Lower lobe of right lung (tissue), 2 donors: ENCODE data around the gene PER2. TPM values are rescaled to one million over a fixed set of nuclear protein-coding genes. Genes with fewer than 3 reads are reported as not detected.
"Not testable (repeated sequence)": the region's sequence is repeated elsewhere in the genome, so short reads cannot be mapped to it uniquely, and the experiment has no call there.

Experiments used
- ATAC-seq, 2 donors: fragments of 200-7000 bp; cut with Tn5 transposase; one replicate each; pipeline ENCODE4 v1.9.1; 2020 to 2022; ENCODE audit warnings: mild to moderate bottlenecking in 2 of 2, moderate library complexity in 2 of 2
- DNase-seq: peaks from one replicate; pipeline ENCODE4 v3.0.0-alpha.2; 2020
- H3K27ac ChIP-seq: fragments of 200-600 bp; one replicate; pipeline ENCODE4 v1.8.0; 2022
- H3K27me3 ChIP-seq: fragments of 200-600 bp; one replicate; pipeline ENCODE4 v1.8.0; 2022; ENCODE audit warnings: low read depth
- H3K36me3 ChIP-seq: fragments of 200-600 bp; one replicate; pipeline ENCODE4 v1.8.0; 2022; ENCODE audit warnings: mild to moderate bottlenecking
- H3K4me1 ChIP-seq: fragments of 200-600 bp; one replicate; pipeline ENCODE4 v1.8.0; 2022
- H3K4me3 ChIP-seq: fragments of 200-600 bp; one replicate; pipeline ENCODE4 v1.8.0; 2022; ENCODE audit warnings: mild to moderate bottlenecking
- H3K9me3 ChIP-seq: fragments of 200-600 bp; one replicate; pipeline ENCODE4 v1.8.0; 2022
- CTCF ChIP-seq: fragments of 200-600 bp; IDR thresholded peaks from one replicate; pipeline ENCODE4 v1.8.0; 2022; ENCODE audit warnings: antibody characterized with exemption, mild to moderate bottlenecking
- intact Hi-C: fragments of 100-400 bp; cut with DNase I; formaldehyde crosslinking; loops from one replicate; pipeline ENCODE4 v1.11.0; 2022
- total RNA-seq: library from RNA; stranded (reverse); fragmentation: NEBNext Ultra II Directional; extraction: Animal tissue kit (Norgen Biotek cat#: 25700); gene quantifications from one replicate; pipeline ENCODE4 v1.2.1, GENCODE V29; 2021
- donor health status: DM: no; HTN: yes; CAD: no; lungs with severe emphysema.

PER2 gene
- total RNA-seq, 1 donor from 2014 or later = 24.9 TPM

GRCh38 chr2:238325694-238326093 is 37.3 kb upstream of the PER2 start:
- no peak for TF ChIP-seq CTCF
- Histone ChIP-seq H3K27ac (no peak overlapping the region), H3K27me3 (no peaks in the 10 kb centered on the region), H3K9me3 (no peaks in the 10 kb centered on the region), H3K4me3 (no peak overlapping the region), H3K4me1 (peaks cover 12% of the 10 kb centered on the region), H3K36me3 (peaks cover 39% of the 10 kb centered on the region)
- DNase-seq (no peak), ATAC-seq (no peak)
- intact Hi-C loops = no loop called here

- H3K27ac ChIP-seq, intact Hi-C loops, H3K4me3 ChIP-seq, DNase-seq, ATAC-seq, H3K9me3 ChIP-seq, H3K27me3 ChIP-seq: not testable (repeated sequence)
- Histone ChIP-seq H3K36me3 (peaks cover 24% of the 10 kb centered on the region), H3K4me1 (peaks cover 20% of the 10 kb centered on the region)
Observed at GRCh38 chr2:238324248-238324647, 35.8 kb upstream of the PER2 start.

GRCh38 chr2:238322001-238322411 is 33.6 kb upstream of the PER2 start:
- H3K27me3 ChIP-seq = no peaks in the 10 kb centered on the region
- ATAC-seq (no peak), DNase-seq (no peak)
- no peaks in the 10 kb centered on the region for H3K9me3 ChIP-seq
- H3K4me3 ChIP-seq = no peak overlapping the region
- intact Hi-C loops = no loop called here
- H3K36me3 ChIP-seq = peaks cover 8% of the 10 kb centered on the region
- peaks cover 20% of the 10 kb centered on the region for H3K4me1 ChIP-seq
- H3K27ac ChIP-seq = no peak overlapping the region
- TF ChIP-seq CTCF = no peak

- Histone ChIP-seq H3K9me3 (no peaks in the 10 kb centered on the region), H3K36me3 (peaks cover 8% of the 10 kb centered on the region), H3K4me3 (peak overlapping the region; percentile 78), H3K27ac (no peak overlapping the region), H3K4me1 (peaks cover 20% of the 10 kb centered on the region), H3K27me3 (no peaks in the 10 kb centered on the region)
- intact Hi-C loops = no loop called here
- ATAC-seq = no peak
- no peak for DNase-seq
- no peak for TF ChIP-seq CTCF
Observed at GRCh38 chr2:238321467-238321866, 33.1 kb upstream of the PER2 start.

GRCh38 chr2:238320648-238321281 is 32.4 kb upstream of the PER2 start:
- Histone ChIP-seq H3K9me3 (no peaks in the 10 kb centered on the region), H3K27ac (peak overlapping the region; percentile 56), H3K36me3 (peaks cover 2% of the 10 kb centered on the region), H3K4me1 (peaks cover 20% of the 10 kb centered on the region), H3K27me3 (no peaks in the 10 kb centered on the region), H3K4me3 (peak overlapping the region; percentile 78)
- intact Hi-C loops = no loop called here
- peak; percentile 10 to 20 for ATAC-seq
- no peak for DNase-seq
- no peak for TF ChIP-seq CTCF

- ATAC-seq (peak; percentile 98 to 99), DNase-seq (peak; percentile 96)
- intact Hi-C loops = no loop called here
- no peaks in the 10 kb centered on the region for H3K36me3 ChIP-seq
- peak within 1 kb of the TSS; percentile 78 for H3K4me3 ChIP-seq
- peaks cover 20% of the 10 kb centered on the region for H3K4me1 ChIP-seq
- no peaks in the 10 kb centered on the region for H3K9me3 ChIP-seq
- TF ChIP-seq CTCF = no peak
- no peaks in the 10 kb centered on the region for H3K27me3 ChIP-seq
- H3K27ac ChIP-seq = peak within 1 kb of the TSS; percentile 61
Observed at GRCh38 chr2:238320246-238320647, 31.8 kb upstream of the PER2 start, which contains the start of gene TRAF3IP1. Gene TRAF3IP1 (plus strand): TSS chr2:238320518. CDS start chr2:238320663, 145 bp downstream.
